Activated gamma-delta T cell treated with Interleukin-2 at 50 U/mL for 16 hours (primary cell): Measurements from ENCODE around the gene ZNF454.

Source experiments
- DNase-seq: peaks from one replicate; pipeline ENCODE4 v3.0.0-alpha.2; 2020

ZNF454 gene

DNA sequence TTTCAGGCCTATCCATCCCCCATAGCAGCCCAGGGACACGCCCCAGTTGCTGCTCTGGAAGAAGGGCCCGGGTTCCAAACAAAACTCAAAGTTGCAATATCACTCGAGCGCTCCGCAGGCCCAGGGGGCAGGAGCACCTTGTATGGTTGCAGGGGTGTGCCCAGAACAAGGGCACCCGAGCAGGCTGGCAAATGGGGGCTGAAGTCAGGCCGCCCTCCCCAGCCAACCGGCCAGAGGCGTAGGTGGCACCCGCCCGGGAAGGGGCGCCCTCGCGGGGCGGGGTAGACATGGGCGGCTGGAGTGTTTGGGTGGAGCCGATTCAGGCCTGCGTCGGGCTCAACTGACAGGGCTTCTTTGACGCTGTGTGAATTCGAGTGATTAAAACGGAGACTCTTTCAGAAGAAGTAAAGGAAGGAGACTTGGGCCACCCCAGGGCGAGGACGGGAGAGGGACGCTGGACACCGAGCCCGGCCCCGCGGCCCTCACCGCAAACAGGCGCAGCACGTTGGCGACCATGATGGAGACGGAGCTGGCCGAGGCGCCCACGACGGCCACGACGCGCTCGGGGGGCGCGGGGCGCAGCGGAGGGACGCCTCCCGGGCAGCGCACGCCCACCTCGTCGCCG is 53.1 kb downstream of the ZNF454 start:
- no peak for DNase-seq

DNA sequence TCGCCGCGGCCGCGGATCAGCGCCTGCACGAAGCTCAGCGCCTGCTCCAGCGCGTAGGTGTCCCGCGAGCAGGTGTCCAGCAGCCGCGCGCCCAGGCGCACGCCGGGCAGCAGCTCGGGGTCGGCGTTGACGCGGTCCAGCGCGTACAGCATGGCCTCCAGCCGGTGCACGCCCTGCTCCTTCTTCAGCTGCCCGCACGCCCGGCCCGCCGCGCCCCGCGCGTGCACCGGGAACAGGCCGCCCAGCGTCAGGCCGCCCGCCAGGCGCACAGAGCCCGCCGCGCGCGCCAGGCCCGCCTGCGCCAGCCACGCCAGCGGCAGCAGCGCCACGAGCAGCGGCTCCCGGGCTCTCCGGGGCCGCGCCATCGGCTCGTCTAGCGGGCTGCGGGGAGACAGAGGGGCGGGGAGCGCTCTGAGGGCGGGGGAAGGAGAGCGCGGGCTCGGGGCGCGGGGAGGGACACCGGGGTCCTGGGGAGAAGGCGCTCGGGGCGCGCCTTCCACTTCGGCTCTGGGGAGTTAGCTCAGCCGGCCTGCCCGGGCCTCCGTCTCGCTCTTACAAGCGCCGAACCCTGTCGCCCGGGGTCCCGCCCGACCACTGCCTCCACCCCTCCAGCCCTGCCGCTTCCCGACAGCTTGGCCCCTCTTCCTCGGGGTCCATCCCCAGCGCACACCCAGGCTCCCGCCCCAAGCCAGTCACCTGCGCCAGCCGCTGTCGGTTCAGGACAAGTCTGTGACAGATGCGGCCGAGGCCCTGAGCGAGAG is 53.8 kb downstream of the ZNF454 start, which contains the start of gene GRM6:
Gene GRM6, minus strand, starts transcription at position 741 of the 761 bp plus-strand sequence. Its CDS starts 376 bp downstream, at position 365.
- DNase-seq, result no peak

DNA sequence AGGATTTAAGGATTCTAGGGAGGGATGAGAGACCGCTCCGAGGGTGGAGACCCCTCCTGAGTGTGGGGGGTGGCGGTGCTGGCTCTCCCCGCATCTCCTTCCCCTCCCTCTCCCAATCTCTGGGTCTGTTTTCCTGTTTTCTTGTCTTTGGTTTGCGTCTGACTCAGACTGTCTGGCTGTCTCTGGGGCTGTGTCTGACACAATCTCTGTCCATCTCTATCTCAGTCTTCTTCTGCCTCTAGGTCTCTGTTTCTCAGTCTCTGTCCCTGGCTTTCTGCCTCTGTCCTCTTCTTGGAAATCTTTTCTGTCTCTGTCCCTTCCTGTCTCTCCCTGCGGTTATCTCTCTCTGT is 54.3 kb downstream of the ZNF454 start:
- no peak for DNase-seq

DNA sequence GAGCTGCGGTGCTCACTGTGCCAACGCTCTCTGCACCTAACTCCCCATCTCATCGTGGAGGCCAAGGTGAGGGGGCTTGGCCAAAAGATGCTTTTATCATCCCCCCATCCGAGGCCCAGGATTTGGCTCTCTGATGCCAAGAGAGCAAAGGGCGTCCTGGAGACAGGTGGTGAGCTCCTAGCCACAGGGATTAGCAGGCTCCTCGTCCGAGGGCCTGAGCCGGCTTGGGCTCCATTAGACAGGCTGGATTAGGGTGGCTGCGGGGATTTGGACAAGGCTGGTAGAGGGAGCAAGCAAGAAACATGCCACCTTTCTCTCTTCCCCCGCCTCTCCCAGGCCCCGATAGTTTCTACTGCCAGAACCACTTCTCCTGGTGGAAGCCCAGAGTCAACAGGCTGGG is 55.2 kb downstream of the ZNF454 start:
- no peak for DNase-seq

DNA sequence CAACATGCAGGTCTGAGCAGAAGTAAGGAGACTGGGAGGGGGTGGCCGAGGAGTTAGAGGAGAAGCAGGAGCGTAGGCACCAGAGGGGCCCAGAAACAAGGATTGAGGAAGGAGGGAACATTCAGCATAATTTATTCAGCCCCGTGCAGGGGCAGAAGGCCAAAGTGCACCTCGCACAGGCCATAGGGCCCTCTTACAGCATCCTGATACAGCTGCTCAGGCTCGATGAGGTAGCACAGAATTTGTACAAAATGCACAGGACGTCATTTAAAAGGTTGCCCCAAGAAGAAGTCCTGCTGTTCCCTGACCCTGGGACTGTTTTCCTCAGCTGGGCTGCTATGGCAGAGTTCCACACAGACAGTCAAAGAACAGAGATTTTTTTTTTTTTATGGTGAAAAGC is 56.2 kb downstream of the ZNF454 start:
- DNase-seq, result no peak

DNA sequence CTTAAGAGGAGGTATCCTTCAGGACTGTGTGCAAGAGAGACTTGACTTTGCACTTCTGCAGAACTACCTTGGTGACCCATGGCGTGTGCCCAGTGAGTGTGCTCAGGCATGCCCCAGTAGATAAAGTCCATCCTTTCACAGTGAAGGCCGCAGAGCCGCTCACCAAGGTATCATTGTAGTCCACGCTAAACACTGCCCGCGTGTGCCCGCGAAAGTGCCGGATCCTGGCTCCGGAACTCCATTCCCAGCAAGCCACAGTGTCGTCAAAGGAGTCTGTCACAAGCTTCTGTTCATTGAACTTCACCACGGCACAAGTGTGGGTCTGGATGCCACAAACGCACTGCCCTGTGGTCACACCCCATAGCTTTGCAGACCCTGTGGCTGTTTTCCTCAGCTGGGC is 57.4 kb downstream of the ZNF454 start:
- DNase-seq, result no peak

DNA sequence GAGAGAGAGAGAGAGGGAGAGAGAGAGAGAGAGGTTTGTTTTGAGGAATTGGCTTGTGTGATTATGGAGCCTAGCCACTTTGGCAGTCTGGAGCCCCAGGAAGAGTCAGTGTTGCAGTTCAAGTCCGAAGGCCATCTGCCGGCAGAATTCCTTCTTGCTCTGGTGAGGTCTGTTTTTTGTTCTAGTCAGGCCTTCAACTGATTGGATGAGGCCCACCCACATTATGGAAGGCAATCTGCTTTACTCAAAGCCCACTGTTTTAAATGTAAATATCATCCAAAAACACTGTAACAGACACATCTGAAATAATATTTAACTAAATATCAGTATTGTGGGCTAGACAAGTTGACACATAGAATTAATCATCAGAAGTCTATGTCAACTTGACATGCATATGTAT is 65.6 kb downstream of the ZNF454 start:
- DNase-seq, result no peak

DNA sequence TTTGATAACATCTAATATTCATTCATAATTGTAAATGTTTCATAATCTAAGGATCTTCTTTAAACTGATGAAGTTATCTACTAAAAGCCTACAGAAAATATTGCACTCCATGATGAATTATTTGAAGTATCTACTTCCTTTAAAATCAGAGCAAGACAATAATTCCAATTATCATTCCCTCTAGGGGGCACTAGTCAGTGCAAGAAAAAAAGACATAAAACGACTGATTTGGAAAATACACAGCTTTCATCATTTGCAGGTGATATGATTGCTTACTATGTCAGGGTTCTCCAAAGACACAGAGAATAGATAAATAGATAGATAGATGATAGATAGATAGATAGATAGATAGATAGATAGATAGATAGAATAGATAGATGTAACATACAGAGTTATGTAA is 67.7 kb downstream of the ZNF454 start:
- DNase-seq, result no peak
